DND-41 (cell line): ENCODE results near the gene PRSS38.

Source experiments
- EZH2 ChIP-seq: IDR thresholded peaks from 3 replicates; pipeline ENCODE4 v1.6.1; 2012; ENCODE audit warnings: borderline replicate concordance, low read depth, mild to moderate bottlenecking, moderate library complexity, low read length, inconsistent platforms; ENCODE audit not compliant: severe bottlenecking
- TF ChIP-seq, protein P1 (sequence below): IDR thresholded peaks from 2 replicates; pipeline ENCODE4 v1.5.1; 2012; ENCODE audit warnings: borderline replicate concordance, low read length, moderate library complexity, mild to moderate bottlenecking; ENCODE audit not compliant: poor library complexity, severe bottlenecking; ENCODE audit errors: extremely low read depth

DNA sequence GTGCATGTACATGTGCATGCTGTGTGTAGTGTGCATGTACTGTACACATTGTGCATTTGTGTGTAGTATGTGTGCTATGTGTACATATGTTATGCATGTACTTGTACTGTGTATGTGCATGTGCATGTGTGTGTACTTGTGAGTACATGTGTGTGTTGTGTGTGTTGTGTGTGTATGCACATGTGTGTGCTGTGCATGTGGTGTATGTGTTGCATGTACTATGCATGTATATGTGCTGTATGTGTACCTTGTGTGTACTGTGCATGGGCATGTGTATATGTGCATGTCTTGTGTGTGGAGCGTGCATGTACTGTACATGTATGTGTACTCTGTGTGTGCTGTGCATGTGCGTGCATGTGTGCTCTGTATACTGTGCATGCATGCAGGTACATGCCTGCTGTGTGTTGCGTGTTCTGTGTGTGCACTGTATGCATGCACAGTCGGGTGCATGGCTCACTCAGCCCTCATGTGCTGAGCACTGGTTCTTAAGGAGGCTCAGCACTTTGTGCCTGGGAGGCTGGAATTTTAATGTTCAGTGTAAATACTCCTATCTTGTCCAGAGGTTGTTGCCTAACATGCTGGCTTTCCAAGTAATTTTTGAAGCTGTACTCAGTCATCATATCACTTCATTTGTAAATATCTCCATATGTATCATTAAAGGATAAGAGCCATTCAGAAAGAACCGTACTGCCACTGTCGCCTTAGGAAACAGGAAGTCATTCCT lies 47.9 kb upstream of the PRSS38 start:
- TF ChIP-seq, protein P1, sequence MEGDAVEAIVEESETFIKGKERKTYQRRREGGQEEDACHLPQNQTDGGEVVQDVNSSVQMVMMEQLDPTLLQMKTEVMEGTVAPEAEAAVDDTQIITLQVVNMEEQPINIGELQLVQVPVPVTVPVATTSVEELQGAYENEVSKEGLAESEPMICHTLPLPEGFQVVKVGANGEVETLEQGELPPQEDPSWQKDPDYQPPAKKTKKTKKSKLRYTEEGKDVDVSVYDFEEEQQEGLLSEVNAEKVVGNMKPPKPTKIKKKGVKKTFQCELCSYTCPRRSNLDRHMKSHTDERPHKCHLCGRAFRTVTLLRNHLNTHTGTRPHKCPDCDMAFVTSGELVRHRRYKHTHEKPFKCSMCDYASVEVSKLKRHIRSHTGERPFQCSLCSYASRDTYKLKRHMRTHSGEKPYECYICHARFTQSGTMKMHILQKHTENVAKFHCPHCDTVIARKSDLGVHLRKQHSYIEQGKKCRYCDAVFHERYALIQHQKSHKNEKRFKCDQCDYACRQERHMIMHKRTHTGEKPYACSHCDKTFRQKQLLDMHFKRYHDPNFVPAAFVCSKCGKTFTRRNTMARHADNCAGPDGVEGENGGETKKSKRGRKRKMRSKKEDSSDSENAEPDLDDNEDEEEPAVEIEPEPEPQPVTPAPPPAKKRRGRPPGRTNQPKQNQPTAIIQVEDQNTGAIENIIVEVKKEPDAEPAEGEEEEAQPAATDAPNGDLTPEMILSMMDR, result no peak
- no peak for TF ChIP-seq EZH2
